Measurements from ENCODE around the gene EHMT2. TPM values are rescaled to one million over a fixed set of nuclear protein-coding genes. Genes with fewer than 3 reads are reported as not detected.
A peak's percentile ranks its signal among the peaks of the same experiment; 100 is the strongest.

EHMT2 gene
- total RNA-seq, 1 experiment from 2014 or later: 68.3 TPM

DNA sequence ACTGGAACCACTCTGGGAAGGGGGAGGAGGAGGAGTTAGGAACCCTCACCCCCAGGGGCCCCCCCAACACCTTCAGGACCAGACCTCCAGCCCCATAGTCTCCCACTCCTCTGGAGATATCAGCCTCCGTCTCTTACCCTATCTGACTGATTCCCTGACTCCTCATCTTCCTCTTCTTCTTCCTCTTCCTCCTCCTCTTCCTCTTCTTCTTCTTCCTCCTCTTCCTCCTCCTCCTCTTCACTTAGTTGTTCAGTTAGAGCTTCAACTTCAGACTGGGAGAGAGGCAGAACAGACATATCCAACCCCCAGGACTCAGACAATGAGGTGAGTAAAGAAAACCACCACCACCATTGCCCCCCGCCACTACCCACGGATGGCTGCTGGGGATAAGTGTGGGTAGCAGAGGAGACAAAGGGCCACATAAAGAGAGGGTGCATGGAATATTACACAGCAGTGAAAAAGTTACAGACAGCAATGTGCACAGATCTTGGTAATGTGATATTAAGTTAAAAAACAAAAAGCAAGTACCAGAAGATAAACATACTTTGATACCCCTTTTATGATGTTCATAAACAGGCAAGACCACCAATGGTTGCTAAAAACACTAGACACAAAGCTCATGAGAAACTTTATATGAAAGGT lies 8.0 kb downstream of the EHMT2 start:
- no peaks in the 10 kb centered on the region for H3K4me1 ChIP-seq (replicated peaks; ENCODE audit: insufficient read depth)
- ChIA-PET POLR2A (ENCODE audit: unreplicated experiment) (no interaction called here), CTCF (no interaction called here)
- H3K9me3 ChIP-seq (ENCODE audit: insufficient read depth, low read depth): no peaks in the 10 kb centered on the region
- no peaks in the 10 kb centered on the region for H3F3A ChIP-seq (ENCODE audit: insufficient read depth, low read depth)
- TF ChIP-seq, protein P1, sequence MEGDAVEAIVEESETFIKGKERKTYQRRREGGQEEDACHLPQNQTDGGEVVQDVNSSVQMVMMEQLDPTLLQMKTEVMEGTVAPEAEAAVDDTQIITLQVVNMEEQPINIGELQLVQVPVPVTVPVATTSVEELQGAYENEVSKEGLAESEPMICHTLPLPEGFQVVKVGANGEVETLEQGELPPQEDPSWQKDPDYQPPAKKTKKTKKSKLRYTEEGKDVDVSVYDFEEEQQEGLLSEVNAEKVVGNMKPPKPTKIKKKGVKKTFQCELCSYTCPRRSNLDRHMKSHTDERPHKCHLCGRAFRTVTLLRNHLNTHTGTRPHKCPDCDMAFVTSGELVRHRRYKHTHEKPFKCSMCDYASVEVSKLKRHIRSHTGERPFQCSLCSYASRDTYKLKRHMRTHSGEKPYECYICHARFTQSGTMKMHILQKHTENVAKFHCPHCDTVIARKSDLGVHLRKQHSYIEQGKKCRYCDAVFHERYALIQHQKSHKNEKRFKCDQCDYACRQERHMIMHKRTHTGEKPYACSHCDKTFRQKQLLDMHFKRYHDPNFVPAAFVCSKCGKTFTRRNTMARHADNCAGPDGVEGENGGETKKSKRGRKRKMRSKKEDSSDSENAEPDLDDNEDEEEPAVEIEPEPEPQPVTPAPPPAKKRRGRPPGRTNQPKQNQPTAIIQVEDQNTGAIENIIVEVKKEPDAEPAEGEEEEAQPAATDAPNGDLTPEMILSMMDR (conservative IDR thresholded peaks at IDR 0.05): no peak
- no peak for TF ChIP-seq EZH2 (IDR thresholded peaks at IDR 0.05; ENCODE audit: low read depth)
- no TSS peak for BruUV-seq (replicated peaks)
- no peak overlapping the region for H2AFZ ChIP-seq
- no peaks in the 10 kb centered on the region for H3K9me2 ChIP-seq (ENCODE audit: insufficient read depth)
- no peaks in the 10 kb centered on the region for H4K20me1 ChIP-seq (ENCODE audit: insufficient read depth)
- intact Hi-C loops (cut with micrococcal nuclease; ENCODE audit: unreplicated experiment): no loop called here
- H3K27me3 ChIP-seq (ENCODE audit: insufficient read depth, low read depth): no peaks in the 10 kb centered on the region
- H3K27ac ChIP-seq: no peak overlapping the region
- H3K4me2 ChIP-seq: no peak overlapping the region
- no peak for DNase-seq
- H3K79me2 ChIP-seq (ENCODE audit: low read depth): no peaks in the 10 kb centered on the region
- H3K36me3 ChIP-seq (ENCODE audit: low read depth): 0 out of 2 replicates have a peak, but pooled peaks cover 7% of the 10 kb centered on the region
- no peak overlapping the region for H3K4me3 ChIP-seq

DNA sequence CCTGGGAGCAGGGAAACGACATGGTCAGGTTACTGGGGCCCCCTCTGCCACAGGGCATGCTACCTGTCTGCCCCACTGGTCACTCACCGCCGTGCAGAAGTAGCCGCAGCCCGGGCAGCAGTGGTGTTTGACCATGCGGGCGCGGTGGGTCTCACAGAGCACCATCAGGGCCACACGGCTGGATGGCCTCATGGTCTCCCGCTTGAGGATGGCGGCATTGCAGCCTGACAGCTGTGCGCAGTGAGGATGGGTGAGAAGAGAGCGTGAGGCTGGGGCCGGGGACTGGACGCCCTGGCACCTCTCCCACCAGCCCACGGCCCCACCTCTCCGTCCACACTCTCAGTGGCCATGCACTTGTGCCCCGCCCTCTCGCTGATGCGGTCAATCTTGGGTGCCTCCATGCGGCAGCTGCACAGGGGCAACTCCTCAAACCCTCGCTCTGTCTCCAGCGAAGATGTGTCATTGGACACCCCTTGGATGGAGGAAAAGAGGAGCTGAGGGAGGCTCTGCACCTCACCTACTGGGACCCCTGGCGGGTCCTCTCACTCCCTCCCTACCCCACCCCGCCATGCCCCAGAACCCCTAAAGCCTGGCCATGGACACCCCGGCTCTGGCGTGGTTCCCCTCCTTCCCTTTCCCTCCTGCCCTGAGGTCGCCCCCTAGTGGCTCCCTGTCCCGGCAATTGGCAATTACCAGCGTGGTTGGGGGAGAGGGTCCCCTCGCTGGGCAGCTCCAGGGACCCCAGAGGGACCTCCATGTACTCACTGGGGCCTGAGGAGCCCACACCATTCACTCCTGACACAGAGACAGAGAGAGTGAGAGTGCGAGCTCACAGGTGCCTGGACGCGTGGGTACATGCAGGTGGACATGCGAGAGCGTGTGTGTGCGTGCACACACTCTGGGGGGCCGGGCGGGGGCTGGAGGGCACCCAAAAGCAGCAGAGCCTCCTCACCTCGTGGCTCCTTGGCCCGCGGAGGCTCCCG lies 8.9 kb downstream of the EHMT2 start:
- Histone ChIP-seq H3K9me3 (ENCODE audit: insufficient read depth, low read depth) (no peaks in the 10 kb centered on the region), H3K27me3 (ENCODE audit: insufficient read depth, low read depth) (no peaks in the 10 kb centered on the region), H3F3A (ENCODE audit: insufficient read depth, low read depth) (no peaks in the 10 kb centered on the region), H2AFZ (no peak overlapping the region), H3K36me3 (ENCODE audit: low read depth) (0 out of 2 replicates have a peak, but pooled peaks cover 6% of the 10 kb centered on the region), H3K79me2 (ENCODE audit: low read depth) (no peaks in the 10 kb centered on the region), H3K9me2 (ENCODE audit: insufficient read depth) (no peaks in the 10 kb centered on the region), H3K4me1 (replicated peaks; ENCODE audit: insufficient read depth) (no peaks in the 10 kb centered on the region), H3K4me3 (no peak overlapping the region), H4K20me1 (ENCODE audit: insufficient read depth) (no peaks in the 10 kb centered on the region), H3K4me2 (no peak overlapping the region), H3K27ac (no peak overlapping the region)
- DNase-seq: peak in 1 of 2 experiments; percentile 17
- intact Hi-C loops (cut with micrococcal nuclease; ENCODE audit: unreplicated experiment): no loop called here
- POLR2A ChIA-PET (ENCODE audit: unreplicated experiment): no interaction called here
- TSS peak; percentile 33 for BruUV-seq (replicated peaks)
- no peak for TF ChIP-seq EZH2 (IDR thresholded peaks at IDR 0.05; ENCODE audit: low read depth)
- TF ChIP-seq, protein P1 (conservative IDR thresholded peaks at IDR 0.05): peak; percentile 89
- CTCF ChIA-PET: interaction anchor here (0.5 kb wide), 1 partner anchor 212 kb away, joined by 3 read pairs; no protein-coding TSS in a partner anchor

DNA sequence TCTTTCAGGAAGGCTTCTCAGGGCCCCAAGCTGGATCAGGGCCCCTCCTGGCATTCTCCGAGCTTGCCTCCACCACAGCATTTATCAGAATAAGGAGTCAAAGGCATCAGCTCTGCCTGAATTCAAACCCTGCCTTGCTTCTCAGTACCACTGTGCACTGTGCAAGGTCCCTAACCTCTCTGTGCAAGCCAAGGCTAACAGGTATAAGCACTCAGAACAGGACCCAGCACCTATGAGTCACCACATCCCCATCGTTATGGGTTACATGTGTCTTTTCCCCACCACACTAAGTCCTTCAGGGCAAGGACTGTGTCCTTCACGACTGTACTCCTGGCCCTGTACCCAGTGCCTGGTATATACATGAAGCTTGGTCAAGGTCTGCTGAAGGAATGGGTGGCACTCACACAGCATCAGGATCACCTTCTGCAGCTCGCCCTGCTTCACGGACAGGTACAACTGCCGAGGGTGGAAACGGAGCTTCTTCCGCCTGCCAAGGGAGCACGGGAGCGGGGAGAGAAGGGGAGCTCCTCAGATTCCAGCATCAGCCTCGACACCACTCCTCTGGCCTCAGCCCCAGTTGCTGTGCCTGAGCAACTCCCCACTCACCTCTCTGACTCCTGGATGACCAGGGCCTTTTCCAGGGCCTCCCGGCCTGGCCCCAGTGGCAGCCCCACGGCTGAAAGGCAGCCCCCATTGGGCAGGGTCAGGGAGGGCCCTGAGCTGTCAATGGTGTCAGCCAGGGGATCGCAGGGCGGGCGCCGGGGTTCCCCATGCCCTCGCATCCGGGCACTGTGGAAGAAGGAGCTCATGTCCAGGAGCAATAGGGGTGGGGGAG lies 10.1 kb downstream of the EHMT2 start:
- H3K4me1 ChIP-seq (replicated peaks; ENCODE audit: insufficient read depth): no peaks in the 10 kb centered on the region
- H3F3A ChIP-seq (ENCODE audit: insufficient read depth, low read depth): no peaks in the 10 kb centered on the region
- H3K9me3 ChIP-seq (ENCODE audit: insufficient read depth, low read depth): no peaks in the 10 kb centered on the region
- ChIA-PET CTCF (interaction anchor here (0.6 kb wide), 1 partner anchor 68 kb away, joined by 6 read pairs; no protein-coding TSS in a partner anchor), POLR2A (ENCODE audit: unreplicated experiment) (interaction anchor here (0.7 kb wide), 1 partner anchor 153 kb away, joined by 4 read pairs; no protein-coding TSS in a partner anchor)
- H3K27me3 ChIP-seq (ENCODE audit: insufficient read depth, low read depth): no peaks in the 10 kb centered on the region
- no peak overlapping the region for H2AFZ ChIP-seq
- H3K79me2 ChIP-seq (ENCODE audit: low read depth): no peaks in the 10 kb centered on the region
- no peaks in the 10 kb centered on the region for H3K9me2 ChIP-seq (ENCODE audit: insufficient read depth)
- no peak overlapping the region for H3K4me3 ChIP-seq
- no TSS peak for BruUV-seq (replicated peaks)
- H3K27ac ChIP-seq: no peak overlapping the region
- H3K36me3 ChIP-seq (ENCODE audit: low read depth): peaks cover 5% of the 10 kb centered on the region; the same call in 1 of the 2 replicates
- no peak for DNase-seq
- H3K4me2 ChIP-seq: no peak overlapping the region
- no peak for TF ChIP-seq EZH2 (IDR thresholded peaks at IDR 0.05; ENCODE audit: low read depth)
- TF ChIP-seq, protein P1 (conservative IDR thresholded peaks at IDR 0.05): no peak
- no peaks in the 10 kb centered on the region for H4K20me1 ChIP-seq (ENCODE audit: insufficient read depth)
- intact Hi-C loops (cut with micrococcal nuclease; ENCODE audit: unreplicated experiment): no loop called here
